ENCODE data around the gene TXNRD2. TPM values are rescaled to one million over a fixed set of nuclear protein-coding genes. Genes with fewer than 3 reads are reported as not detected.

The TXNRD2 gene
- total and polyA plus RNA-seq, 2 of the 4 experiments (the other 2 are of a cell fraction): 15.6 to 25.7 TPM

DNA sequence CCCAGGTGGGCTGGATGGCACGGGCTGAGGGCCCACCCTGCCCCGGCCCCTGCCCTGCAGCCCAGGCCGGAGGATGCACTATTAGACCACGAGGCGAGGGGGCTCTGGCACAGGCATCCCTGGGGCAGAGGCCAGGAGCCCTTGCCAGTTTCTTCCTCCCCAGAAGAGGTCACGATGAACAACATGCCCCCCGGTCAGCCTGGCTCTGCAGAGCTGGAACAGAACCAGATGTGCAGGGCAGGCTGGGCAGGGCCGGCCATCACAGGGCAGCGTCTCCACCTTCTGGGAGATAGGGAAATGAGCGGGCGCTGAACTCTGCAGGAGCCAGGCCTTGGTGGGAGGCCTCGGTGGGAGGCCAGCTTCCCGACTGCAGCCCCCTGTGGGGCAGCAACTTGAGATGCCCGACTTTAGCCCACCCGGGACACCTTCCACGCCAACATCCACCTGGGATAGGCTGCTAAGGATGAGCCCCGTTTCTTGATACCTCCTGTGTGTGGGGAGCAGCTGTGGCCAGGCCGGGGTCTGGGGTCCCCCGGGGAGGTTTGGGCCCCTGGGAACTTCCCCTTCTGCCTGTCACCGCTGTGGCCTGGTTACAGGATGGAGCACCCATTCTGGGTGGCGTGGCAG is 65.2 kb downstream of the TXNRD2 start:
- Histone ChIP-seq H3K14ac (replicated peaks; ENCODE audit: low read depth, low read length) (no peak overlapping the region), H3K27ac (ENCODE audit: insufficient read depth, low read length) (no peak overlapping the region), H3K18ac (ENCODE audit: low read depth, low read length) (no peak overlapping the region), H2BK20ac (ENCODE audit: low read depth, low read length) (no peak overlapping the region; the same call in 1 of the 2 replicates), H3K56ac (ENCODE audit: extremely low read depth, insufficient read depth, low read length) (no peak overlapping the region), H3K23ac (ENCODE audit: low read depth, low read length) (no peak overlapping the region), H3K9ac (ENCODE audit: low read depth, low read length) (no peak overlapping the region), H3K4me2 (ENCODE audit: low read depth, low read length) (no peak overlapping the region), H4K91ac (ENCODE audit: insufficient read depth, low read depth, low read length) (no peak overlapping the region), H3K9me1 (ENCODE audit: insufficient read depth, low read length) (peaks cover 28% of the 10 kb centered on the region), H2BK5ac (ENCODE audit: low read depth, low read length, poor library complexity, severe bottlenecking) (no peak overlapping the region), H3K9me3 (ENCODE audit: control insufficient read depth, insufficient read depth, low read length) (no peaks in the 10 kb centered on the region), H4K20me1 (ENCODE audit: insufficient read depth, low read length) (peaks cover under 1% of the 10 kb centered on the region), H3K79me1 (ENCODE audit: low read depth in 1 of 2, low read length in 2 of 2) (peaks cover 18 to 37% of the 10 kb centered on the region in 2 experiments), H2BK15ac (ENCODE audit: low read depth, low read length) (no peak overlapping the region), H3K4ac (ENCODE audit: low read depth, low read length) (no peak overlapping the region; the same call in 1 of the 2 replicates), H3K4me3 (ENCODE audit: insufficient read depth, low read depth, low read length) (no peak overlapping the region), H3K27me3 (ENCODE audit: control insufficient read depth, insufficient read depth, low read length) (no peaks in the 10 kb centered on the region), H3K36me3 (ENCODE audit: control insufficient read depth, insufficient read depth, low read length) (peaks cover 1% of the 10 kb centered on the region; the same call in 1 of the 2 replicates), H4K8ac (ENCODE audit: low read depth in 2 of 2, low read length in 2 of 2) (no peak overlapping the region), H2AFZ (replicated peaks; ENCODE audit: low read length, poor library complexity) (peak overlapping the region; percentile 5), H4K5ac (ENCODE audit: low read depth, low read length) (no peak overlapping the region), H2BK120ac (ENCODE audit: low read depth, low read length) (no peak overlapping the region), H2AK5ac (ENCODE audit: low read depth, low read length) (no peak overlapping the region; the same call in 1 of the 2 replicates), H2AK9ac (replicated peaks; ENCODE audit: low read depth, low read length, poor library complexity) (peak overlapping the region; percentile 77), H3K4me1 (ENCODE audit: control insufficient read depth, insufficient read depth, low read length) (peaks cover 35% of the 10 kb centered on the region)
- dilution Hi-C loops (cut with HindIII; ENCODE audit: low sequenced_read_pairs, unreplicated experiment): no loop called here
- DNase-seq (no peak), ATAC-seq (ENCODE audit: low read depth) (no peak)
- intact Hi-C loops (cut with micrococcal nuclease): no loop called here
- POLR2A ChIA-PET (ENCODE audit: unreplicated experiment): no interaction called here
- 60% methylated on average over 1 of the region's 21 CpGs; no CpG with 5 or more reads in 1 of the 2 experiments for whole genome bisulfite sequencing, 2 experiments (ENCODE audit: extremely low coverage in 2 of 2, insufficient read length in 1 of 2)
- CTCF ChIA-PET: no interaction called here
- in situ Hi-C loops (cut with MboI; ENCODE audit: low sequenced_read_pairs): no loop called here
- no TSS peak for BruUV-seq (replicated peaks)
- no peak for TF ChIP-seq MXI1 (IDR thresholded peaks at IDR 0.05; ENCODE audit: borderline replicate concordance, low read depth, low read length)
- no peak for TF ChIP-seq SMC3 (IDR thresholded peaks at IDR 0.05; ENCODE audit: low read depth, low read length)
- TF ChIP-seq FOS (IDR thresholded peaks at IDR 0.05; ENCODE audit: low read depth, low read length): no peak

Measured in IMR-90 (cell line).